Uterus (tissue), 4 donors: Measurements from ENCODE around the gene NLK. TPM values are rescaled to one million over a fixed set of nuclear protein-coding genes. Genes with fewer than 3 reads are reported as not detected.
"Not testable (repeated sequence)": the region's sequence is repeated elsewhere in the genome, so short reads cannot be mapped to it uniquely, and the experiment has no call there.

Source experiments
- DNase-seq, 2 donors: peaks; one replicate each; pipeline ENCODE4 v3.0.0-alpha.2; 2019 to 2020
- H3K27ac ChIP-seq, 2 donors: fragments of 200-600 bp; sonication (generic); 1 replicate in 1 of 2; 2 replicates in 1 of 2; pipeline ENCODE4 v1.5.1; 2016 to 2018
- H3K27me3 ChIP-seq, 2 donors: fragments of 200-600 bp; sonication (generic); one replicate each; pipeline ENCODE4 v1.5.1; 2018 to 2019; ENCODE audit warnings: control low read depth in 1 of 2
- H3K36me3 ChIP-seq, 2 donors: fragments of 200-600 bp; sonication (generic); one replicate each; pipeline ENCODE4 v1.5.1; 2019; ENCODE audit warnings: control low read depth in 1 of 2
- H3K4me1 ChIP-seq, 2 donors: fragments of 200-600 bp; sonication (generic); one replicate each; pipeline ENCODE4 v1.5.1; 2018 to 2019; ENCODE audit warnings: control low read depth in 1 of 2
- H3K4me3 ChIP-seq, 2 donors: fragments of 200-600 bp; sonication (generic); 1 replicate in 1 of 2; 2 replicates in 1 of 2; pipeline ENCODE4 v1.5.1; 2018 to 2019; ENCODE audit warnings: mild to moderate bottlenecking in 1 of 2
- H3K9me3 ChIP-seq, 2 donors: fragments of 200-600 bp; sonication (generic); one replicate each; pipeline ENCODE4 v1.5.1; 2019; ENCODE audit warnings: control low read depth in 1 of 2
- CTCF ChIP-seq, 4 experiments: fragments of 200-600 bp in 2 of 4; fragments of 450-650 bp in 2 of 4; sonication (generic) in 2 of 4; IDR thresholded peaks; one replicate each; pipeline ENCODE4 v1.5.1; 2016 to 2019; ENCODE audit warnings: antibody characterized with exemption in 4 of 4, mild to moderate bottlenecking in 2 of 4, moderate library complexity in 1 of 4
- POLR2A ChIP-seq, 2 donors: fragments of 450-650 bp; IDR thresholded peaks; one replicate each; pipeline ENCODE4 v1.6.1; 2016; ENCODE audit warnings: antibody characterized with exemption in 2 of 2, mild to moderate bottlenecking in 1 of 2, moderate library complexity in 1 of 2
- intact Hi-C: fragments of 100-400 bp; cut with DNase I; formaldehyde crosslinking; loops from one replicate; pipeline ENCODE4 v1.15.1; 2023; ENCODE audit warnings: low total_unique reads
- total RNA-seq, 4 donors: library from RNA; depleted of rRNA in 3 of 4; stranded (reverse); fragments of >200 nt in 3 of 4; gene quantifications; one replicate each; pipeline versions ENCODE4 v1.1.0 to v1.2.4, GENCODE V29; 2014 to 2023
- donor health status: DM: yes; HTN: yes; CAD: no.

The NLK gene
- total RNA-seq, 4 donors from 2014 or later = 7.7 to 36.8 (median 23.4) TPM

GRCh38 chr17:28071179-28071578, 28.7 kb downstream of the NLK start:
- no peak overlapping the region for H3K4me3 ChIP-seq
- no peaks in the 10 kb centered on the region for H3K4me1 ChIP-seq
- no peaks in the 10 kb centered on the region for H3K36me3 ChIP-seq
- TF ChIP-seq POLR2A (IDR thresholded peaks at IDR 0.05) (no peak), CTCF (IDR thresholded peaks at IDR 0.05) (no peak)
- intact Hi-C loops = no loop called here
- H3K9me3 ChIP-seq = peaks cover 0 to 3% of the 10 kb centered on the region in 2 donors
- H3K27me3 ChIP-seq = no peaks in the 10 kb centered on the region
- no peak overlapping the region for H3K27ac ChIP-seq
- DNase-seq = no peak

DNA sequence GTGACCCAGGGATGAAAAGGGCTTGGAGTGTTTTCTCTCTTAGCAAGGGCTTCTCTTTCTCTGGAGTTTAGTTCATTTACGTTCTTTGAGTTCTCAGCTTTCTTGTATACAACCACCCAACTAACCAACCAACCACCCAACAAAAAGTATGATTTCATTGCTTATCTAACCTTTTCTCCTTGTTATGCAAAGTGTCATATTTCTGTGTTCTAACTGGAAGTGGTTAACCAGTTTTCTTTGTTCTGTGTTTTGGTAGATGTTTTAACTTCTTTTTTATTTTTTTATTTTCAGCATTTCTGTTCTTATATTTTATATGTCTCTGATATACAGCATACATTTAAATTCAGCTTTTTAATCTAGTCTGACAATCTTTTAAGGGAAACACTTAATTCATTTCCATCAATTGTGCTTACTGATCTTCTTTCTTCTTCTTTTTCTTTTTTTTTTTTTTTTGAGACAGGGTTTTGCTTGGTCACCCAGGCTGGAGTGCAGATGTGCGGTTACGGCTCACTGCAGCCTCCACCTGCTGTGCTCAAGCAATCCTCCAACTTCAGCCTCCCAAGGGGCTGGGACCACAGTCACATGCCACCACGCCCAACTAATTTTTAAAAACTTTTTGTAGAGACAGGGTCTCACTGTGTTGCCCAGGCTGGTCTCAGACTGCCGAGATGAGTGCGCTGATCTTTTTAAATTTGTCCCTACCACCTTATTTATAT, 29.6 kb downstream of the NLK start:
- no peak for DNase-seq
- no peak overlapping the region for H3K4me3 ChIP-seq
- peaks cover 0 to 3% of the 10 kb centered on the region in 2 donors for H3K9me3 ChIP-seq
- no peaks in the 10 kb centered on the region for H3K36me3 ChIP-seq
- H3K27ac ChIP-seq = no peak overlapping the region
- intact Hi-C loops = no loop called here
- TF ChIP-seq POLR2A (IDR thresholded peaks at IDR 0.05) (no peak), CTCF (IDR thresholded peaks at IDR 0.05) (no peak)
- no peaks in the 10 kb centered on the region for H3K27me3 ChIP-seq
- no peaks in the 10 kb centered on the region for H3K4me1 ChIP-seq

DNA sequence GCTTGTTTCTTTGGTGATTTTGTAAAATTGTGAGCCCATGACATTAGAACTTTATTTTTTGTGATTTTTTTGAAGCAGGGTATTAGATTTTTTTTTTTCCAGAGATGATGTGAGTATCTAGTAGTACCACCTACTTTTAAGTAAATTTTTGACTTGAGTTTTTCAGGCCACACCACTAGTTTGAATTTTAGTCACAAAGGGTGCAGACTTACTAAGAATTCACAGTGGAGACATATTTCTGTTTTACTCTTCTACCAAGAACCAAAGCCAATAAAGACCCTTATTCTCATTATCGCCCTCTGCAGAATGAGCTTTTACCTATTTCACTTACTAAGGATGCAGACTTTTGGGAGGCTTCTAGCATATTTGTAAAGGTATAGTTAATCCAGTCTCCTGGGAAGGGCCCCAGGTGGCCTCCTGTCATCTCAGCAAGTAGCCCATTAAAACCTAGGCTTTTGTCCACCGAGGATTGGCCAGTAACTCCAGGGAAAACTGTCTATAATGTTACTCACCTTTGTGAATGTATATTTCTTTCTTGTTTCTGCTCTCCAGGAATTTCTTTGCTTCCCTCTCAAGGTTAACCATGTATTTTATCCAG, 30.6 kb downstream of the NLK start:
- Histone ChIP-seq H3K27me3 (no peaks in the 10 kb centered on the region), H3K4me3 (no peak overlapping the region), H3K9me3 (peaks cover 0 to 3% of the 10 kb centered on the region in 2 donors), H3K4me1 (no peaks in the 10 kb centered on the region), H3K27ac (no peak overlapping the region), H3K36me3 (no peaks in the 10 kb centered on the region)
- TF ChIP-seq POLR2A (IDR thresholded peaks at IDR 0.05) (no peak), CTCF (IDR thresholded peaks at IDR 0.05) (no peak)
- no peak for DNase-seq
- intact Hi-C loops = no loop called here

GRCh38 chr17:28074010-28074409, 31.5 kb downstream of the NLK start:
- Histone ChIP-seq H3K27ac (no peak overlapping the region), H3K27me3 (no peaks in the 10 kb centered on the region), H3K4me3 (no peak overlapping the region), H3K9me3 (peaks cover 0 to 3% of the 10 kb centered on the region in 2 donors), H3K4me1 (no peaks in the 10 kb centered on the region), H3K36me3 (no peaks in the 10 kb centered on the region)
- DNase-seq = no peak
- TF ChIP-seq POLR2A (IDR thresholded peaks at IDR 0.05) = no peak
- intact Hi-C loops = no loop called here

DNA sequence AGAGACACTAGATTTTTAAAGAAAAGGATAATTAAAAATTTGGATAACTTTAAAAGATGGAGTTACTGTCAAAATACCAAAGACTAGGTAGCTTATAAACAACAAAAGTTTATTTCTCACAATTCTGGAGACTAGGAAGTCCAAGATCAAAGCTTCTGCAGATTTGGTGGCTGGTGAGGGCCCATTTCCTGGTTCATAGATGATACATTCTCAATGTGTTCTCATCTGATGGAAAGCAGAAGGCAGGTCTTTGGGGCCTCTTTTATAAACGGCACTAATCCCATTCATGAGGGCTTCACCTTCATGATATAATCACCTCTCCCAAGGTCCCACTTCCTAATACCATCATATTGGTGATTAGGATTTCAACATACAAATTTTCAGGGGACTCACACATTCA, 33.7 kb downstream of the NLK start:
- no peaks in the 10 kb centered on the region for H3K4me1 ChIP-seq
- TF ChIP-seq CTCF (IDR thresholded peaks at IDR 0.05) (no peak), POLR2A (IDR thresholded peaks at IDR 0.05) (no peak)
- H3K9me3 ChIP-seq = no peaks in the 10 kb centered on the region
- no peak overlapping the region for H3K27ac ChIP-seq
- no peak for DNase-seq
- H3K27me3 ChIP-seq = no peaks in the 10 kb centered on the region
- intact Hi-C loops = no loop called here
- H3K4me3 ChIP-seq = no peak overlapping the region
- no peaks in the 10 kb centered on the region for H3K36me3 ChIP-seq

GRCh38 chr17:28077140-28077539, 34.7 kb downstream of the NLK start:
- H3K27ac ChIP-seq, H3K4me3 ChIP-seq, H3K27me3 ChIP-seq, H3K9me3 ChIP-seq, DNase-seq, H3K36me3 ChIP-seq, H3K4me1 ChIP-seq, intact Hi-C loops: not testable (repeated sequence)
